ENCODE data around the gene TUBA8.
A peak's percentile ranks its signal among the peaks of the same experiment; 100 is the strongest.

Gene TUBA8

DNA sequence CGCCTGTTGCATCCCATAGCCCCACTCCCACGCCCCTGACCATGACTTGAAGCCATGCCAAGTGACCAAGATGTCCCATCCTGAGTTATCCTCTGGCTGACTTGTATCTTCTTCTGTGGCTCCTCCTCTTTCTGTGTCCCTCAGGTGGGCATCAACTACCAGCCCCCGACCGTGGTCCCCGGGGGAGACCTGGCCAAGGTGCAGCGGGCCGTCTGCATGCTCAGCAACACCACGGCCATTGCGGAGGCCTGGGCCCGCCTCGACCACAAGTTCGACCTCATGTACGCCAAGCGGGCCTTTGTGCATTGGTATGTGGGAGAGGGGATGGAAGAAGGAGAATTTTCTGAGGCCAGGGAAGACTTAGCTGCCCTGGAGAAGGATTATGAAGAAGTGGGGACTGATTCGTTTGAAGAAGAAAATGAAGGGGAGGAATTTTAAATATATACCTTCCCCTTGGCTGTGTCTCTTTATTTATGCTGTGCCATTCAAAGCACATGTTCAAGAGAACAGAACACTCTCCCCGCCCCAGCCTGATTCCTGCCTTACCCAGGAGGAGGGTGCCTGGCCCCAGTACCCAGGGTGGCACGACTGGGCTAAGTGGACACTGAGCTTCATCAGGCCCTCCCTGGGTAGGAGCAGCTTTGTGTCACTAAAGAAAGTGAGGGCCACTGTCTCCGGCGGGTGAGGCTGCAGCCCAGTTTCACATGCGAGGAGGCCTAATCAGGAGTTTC lies 20.3 kb downstream of the TUBA8 start:
- TF ChIP-seq RAD21 (IDR thresholded peaks at IDR 0.05; ENCODE audit: low read depth) (no peak), TAF1 (IDR thresholded peaks at IDR 0.05; ENCODE audit: low read depth) (no peak), TEAD4 (IDR thresholded peaks at IDR 0.05) (no peak), EGR1 (IDR thresholded peaks at IDR 0.05) (no peak)
- TF ChIP-seq, protein P1, sequence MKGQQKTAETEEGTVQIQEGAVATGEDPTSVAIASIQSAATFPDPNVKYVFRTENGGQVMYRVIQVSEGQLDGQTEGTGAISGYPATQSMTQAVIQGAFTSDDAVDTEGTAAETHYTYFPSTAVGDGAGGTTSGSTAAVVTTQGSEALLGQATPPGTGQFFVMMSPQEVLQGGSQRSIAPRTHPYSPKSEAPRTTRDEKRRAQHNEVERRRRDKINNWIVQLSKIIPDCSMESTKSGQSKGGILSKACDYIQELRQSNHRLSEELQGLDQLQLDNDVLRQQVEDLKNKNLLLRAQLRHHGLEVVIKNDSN (IDR thresholded peaks at IDR 0.05) = no peak

- TF ChIP-seq FOXM1 (IDR thresholded peaks at IDR 0.05; ENCODE audit: borderline replicate concordance, low read depth) = no peak
- TF ChIP-seq CREB1 (IDR thresholded peaks at IDR 0.05; ENCODE audit: low read depth) = no peak
- TF ChIP-seq TEAD4 (IDR thresholded peaks at IDR 0.05) = no peak
- no peak for TF ChIP-seq CEBPB (IDR thresholded peaks at IDR 0.05)
- TF ChIP-seq EGR1 (IDR thresholded peaks at IDR 0.05) = no peak
- TF ChIP-seq YY1 (IDR thresholded peaks at IDR 0.05; ENCODE audit: low read depth) = no peak
- TF ChIP-seq, protein P2, sequence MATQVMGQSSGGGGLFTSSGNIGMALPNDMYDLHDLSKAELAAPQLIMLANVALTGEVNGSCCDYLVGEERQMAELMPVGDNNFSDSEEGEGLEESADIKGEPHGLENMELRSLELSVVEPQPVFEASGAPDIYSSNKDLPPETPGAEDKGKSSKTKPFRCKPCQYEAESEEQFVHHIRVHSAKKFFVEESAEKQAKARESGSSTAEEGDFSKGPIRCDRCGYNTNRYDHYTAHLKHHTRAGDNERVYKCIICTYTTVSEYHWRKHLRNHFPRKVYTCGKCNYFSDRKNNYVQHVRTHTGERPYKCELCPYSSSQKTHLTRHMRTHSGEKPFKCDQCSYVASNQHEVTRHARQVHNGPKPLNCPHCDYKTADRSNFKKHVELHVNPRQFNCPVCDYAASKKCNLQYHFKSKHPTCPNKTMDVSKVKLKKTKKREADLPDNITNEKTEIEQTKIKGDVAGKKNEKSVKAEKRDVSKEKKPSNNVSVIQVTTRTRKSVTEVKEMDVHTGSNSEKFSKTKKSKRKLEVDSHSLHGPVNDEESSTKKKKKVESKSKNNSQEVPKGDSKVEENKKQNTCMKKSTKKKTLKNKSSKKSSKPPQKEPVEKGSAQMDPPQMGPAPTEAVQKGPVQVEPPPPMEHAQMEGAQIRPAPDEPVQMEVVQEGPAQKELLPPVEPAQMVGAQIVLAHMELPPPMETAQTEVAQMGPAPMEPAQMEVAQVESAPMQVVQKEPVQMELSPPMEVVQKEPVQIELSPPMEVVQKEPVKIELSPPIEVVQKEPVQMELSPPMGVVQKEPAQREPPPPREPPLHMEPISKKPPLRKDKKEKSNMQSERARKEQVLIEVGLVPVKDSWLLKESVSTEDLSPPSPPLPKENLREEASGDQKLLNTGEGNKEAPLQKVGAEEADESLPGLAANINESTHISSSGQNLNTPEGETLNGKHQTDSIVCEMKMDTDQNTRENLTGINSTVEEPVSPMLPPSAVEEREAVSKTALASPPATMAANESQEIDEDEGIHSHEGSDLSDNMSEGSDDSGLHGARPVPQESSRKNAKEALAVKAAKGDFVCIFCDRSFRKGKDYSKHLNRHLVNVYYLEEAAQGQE (IDR thresholded peaks at IDR 0.05; ENCODE audit: low read depth) = no peak
- TF ChIP-seq, protein P1 (IDR thresholded peaks at IDR 0.05) = no peak
- no peak for TF ChIP-seq TAF1 (IDR thresholded peaks at IDR 0.05; ENCODE audit: low read depth)
- TF ChIP-seq TCF12 (IDR thresholded peaks at IDR 0.05; ENCODE audit: low read depth) = no peak
- TF ChIP-seq, protein P3, sequence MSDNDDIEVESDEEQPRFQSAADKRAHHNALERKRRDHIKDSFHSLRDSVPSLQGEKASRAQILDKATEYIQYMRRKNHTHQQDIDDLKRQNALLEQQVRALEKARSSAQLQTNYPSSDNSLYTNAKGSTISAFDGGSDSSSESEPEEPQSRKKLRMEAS (IDR thresholded peaks at IDR 0.05) = no peak
- no peak for TF ChIP-seq RAD21 (IDR thresholded peaks at IDR 0.05; ENCODE audit: low read depth)
- no peak for TF ChIP-seq ZBTB7A (IDR thresholded peaks at IDR 0.05; ENCODE audit: low read depth)
Observed at GRCh38 chr22:18133452-18133851, 22.8 kb downstream of the TUBA8 start.

DNA sequence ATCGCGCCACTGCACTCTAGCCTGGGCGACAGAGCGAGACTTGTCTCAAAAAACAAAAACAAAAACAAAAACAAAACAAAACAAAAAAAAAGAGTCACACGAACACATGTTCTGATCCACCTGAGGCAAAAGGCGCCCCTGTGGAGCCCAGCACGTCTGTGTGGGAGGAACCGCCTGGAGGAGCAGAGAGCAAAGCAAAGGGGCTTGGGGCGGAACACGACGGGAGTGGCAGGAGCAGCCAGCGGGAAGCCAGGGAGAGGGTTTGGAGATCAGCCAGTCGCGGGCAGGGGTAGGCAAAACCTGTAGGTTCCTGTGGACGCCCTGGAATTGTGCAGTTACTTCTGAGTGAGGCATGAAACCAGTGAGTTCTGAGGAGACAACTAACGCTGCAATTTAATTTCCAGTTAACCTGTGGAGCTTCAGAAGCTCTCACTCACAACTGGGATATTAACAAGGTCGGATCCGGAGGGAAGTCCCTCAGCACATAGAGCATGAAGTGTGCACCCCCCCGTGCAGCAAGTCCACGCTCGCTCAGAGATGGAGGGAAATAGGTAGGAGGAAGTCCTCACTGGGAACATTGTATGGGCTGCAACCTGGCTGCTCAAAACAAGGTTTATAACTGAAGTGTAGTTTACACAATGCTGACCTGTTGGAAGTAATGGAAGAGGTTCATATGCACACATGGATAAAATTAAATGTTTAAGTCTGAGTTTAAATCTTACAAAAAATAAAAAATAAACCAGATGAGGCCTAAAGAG lies 26.1 kb downstream of the TUBA8 start:
- TF ChIP-seq, protein P3 (IDR thresholded peaks at IDR 0.05) = peak; percentile 19; the same call in 1 of the 2 replicates
- TF ChIP-seq EGR1 (IDR thresholded peaks at IDR 0.05) (peak; percentile 73), EP300 (IDR thresholded peaks at IDR 0.05; ENCODE audit: borderline replicate concordance) (0 out of 2 replicates have a peak, but pooled peaks have one; percentile 33), RAD21 (IDR thresholded peaks at IDR 0.05; ENCODE audit: low read depth) (no peak), ZBTB7A (IDR thresholded peaks at IDR 0.05; ENCODE audit: low read depth) (0 out of 2 replicates have a peak, but pooled peaks have one; percentile 42), NFIC (IDR thresholded peaks at IDR 0.05) (peak; percentile 51)

DNA sequence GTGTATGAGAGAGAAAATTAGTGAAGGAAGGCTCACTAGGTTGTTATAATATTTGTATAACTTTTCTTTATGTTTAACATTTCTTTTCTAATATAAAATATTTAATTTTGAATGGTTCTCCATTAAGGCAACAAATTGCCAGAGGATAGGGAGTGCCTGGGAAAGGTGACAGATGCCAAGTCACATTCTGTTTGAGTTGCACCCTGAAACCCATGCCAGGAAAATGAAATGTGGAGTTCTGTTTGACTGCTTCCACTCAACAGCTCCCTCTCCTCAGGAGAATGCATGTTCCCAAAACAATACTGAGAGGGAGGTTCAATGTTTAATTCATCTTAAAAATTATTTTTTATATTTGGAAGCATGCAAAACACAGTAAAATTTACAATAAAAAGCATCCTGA lies 33.5 kb downstream of the TUBA8 start:
- TF ChIP-seq NFIC (IDR thresholded peaks at IDR 0.05) = no peak
- TF ChIP-seq RAD21 (IDR thresholded peaks at IDR 0.05; ENCODE audit: low read depth) = no peak
- no peak for TF ChIP-seq TEAD4 (IDR thresholded peaks at IDR 0.05)
- no peak for TF ChIP-seq EGR1 (IDR thresholded peaks at IDR 0.05)

DNA sequence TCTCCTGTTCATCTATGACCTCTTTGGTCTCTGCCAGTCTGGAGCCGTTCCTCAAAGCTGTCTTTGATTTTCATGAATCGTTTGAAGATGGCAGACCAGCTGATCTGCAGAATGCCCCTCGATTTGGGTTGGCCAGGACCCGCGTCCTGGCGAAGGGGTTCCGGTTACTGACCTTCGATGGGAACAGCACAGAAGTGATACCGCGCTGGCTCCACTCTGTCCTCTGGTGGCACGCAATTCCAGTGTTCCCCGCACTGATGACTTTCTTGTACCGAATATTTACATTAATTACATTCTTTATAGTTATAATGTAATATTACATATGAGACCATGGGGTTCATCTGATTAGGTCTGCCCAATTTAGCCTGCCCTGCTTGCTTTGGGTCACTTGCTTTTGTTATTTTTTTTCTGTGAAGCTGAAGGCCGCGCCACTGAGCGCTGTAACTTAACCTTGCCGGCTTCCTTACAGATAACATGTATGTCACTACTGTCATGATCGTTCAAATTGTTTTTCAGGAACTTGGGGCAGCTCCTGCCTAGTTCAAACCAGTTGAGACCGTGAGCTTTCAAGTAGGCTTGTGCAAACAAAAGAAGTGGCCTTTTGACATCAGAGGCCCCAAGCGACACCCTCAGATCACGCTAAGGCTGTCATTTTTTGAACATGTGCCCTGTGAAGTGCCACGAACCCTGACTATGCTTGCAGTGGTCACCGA lies 35.2 kb downstream of the TUBA8 start:
- TF ChIP-seq EP300 (IDR thresholded peaks at IDR 0.05; ENCODE audit: borderline replicate concordance) (no peak), TCF12 (IDR thresholded peaks at IDR 0.05; ENCODE audit: low read depth) (no peak), CEBPB (IDR thresholded peaks at IDR 0.05) (no peak), ZBTB7A (IDR thresholded peaks at IDR 0.05; ENCODE audit: low read depth) (no peak), NFIC (IDR thresholded peaks at IDR 0.05) (no peak)

DNA sequence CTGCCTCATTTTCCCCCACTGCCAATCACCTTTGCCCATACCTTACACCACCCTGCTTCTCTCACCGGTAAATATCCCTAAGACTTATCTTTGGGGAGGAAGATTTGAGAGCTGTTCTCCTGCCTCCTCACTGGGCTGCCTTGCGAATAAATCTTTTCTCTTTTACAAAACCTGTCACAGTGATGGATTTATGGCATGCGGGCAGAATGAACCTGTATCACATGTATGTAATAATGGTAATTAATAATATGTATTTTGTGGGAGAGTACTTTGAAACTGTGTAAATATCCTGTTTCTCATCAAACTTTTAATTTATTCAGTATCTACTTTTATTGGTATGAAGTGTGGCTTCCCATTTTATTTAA lies 35.8 kb downstream of the TUBA8 start:
- TF ChIP-seq FOXM1 (IDR thresholded peaks at IDR 0.05; ENCODE audit: borderline replicate concordance, low read depth) = no peak
- TF ChIP-seq EGR1 (IDR thresholded peaks at IDR 0.05) = no peak
- TF ChIP-seq, protein P3 (IDR thresholded peaks at IDR 0.05) = no peak
- TF ChIP-seq EP300 (IDR thresholded peaks at IDR 0.05; ENCODE audit: borderline replicate concordance) = no peak
- no peak for TF ChIP-seq TEAD4 (IDR thresholded peaks at IDR 0.05)

DNA sequence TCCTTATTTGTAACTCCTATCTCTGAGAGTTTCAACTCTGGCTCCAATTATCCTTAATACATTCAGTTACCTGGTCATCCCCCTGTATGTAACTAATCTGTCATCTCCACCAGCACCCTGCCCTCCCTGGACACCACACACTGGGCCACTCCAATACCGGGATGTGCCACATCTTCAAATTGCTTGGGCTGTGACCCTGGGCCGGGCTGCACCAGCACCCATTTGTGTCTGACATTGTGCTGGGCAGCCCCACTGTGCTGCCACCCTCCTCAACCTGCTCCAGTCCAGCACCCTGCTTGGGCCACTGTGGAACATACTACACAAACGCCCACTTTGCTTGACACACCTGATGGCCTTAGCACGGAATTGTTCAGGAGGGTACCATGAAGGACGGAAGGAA lies 37.2 kb downstream of the TUBA8 start:
- TF ChIP-seq FOXM1 (IDR thresholded peaks at IDR 0.05; ENCODE audit: borderline replicate concordance, low read depth) = no peak
- TF ChIP-seq NFIC (IDR thresholded peaks at IDR 0.05) = no peak
- no peak for TF ChIP-seq CEBPB (IDR thresholded peaks at IDR 0.05)
- no peak for TF ChIP-seq RAD21 (IDR thresholded peaks at IDR 0.05; ENCODE audit: low read depth)
- TF ChIP-seq, protein P1 (IDR thresholded peaks at IDR 0.05) = no peak
- TF ChIP-seq ZBTB7A (IDR thresholded peaks at IDR 0.05; ENCODE audit: low read depth) = no peak
- TF ChIP-seq TAF1 (IDR thresholded peaks at IDR 0.05; ENCODE audit: low read depth) = no peak
- TF ChIP-seq TCF12 (IDR thresholded peaks at IDR 0.05; ENCODE audit: low read depth) = no peak
- TF ChIP-seq TEAD4 (IDR thresholded peaks at IDR 0.05) = no peak
- TF ChIP-seq, protein P2 (IDR thresholded peaks at IDR 0.05; ENCODE audit: low read depth) = no peak
- no peak for TF ChIP-seq EGR1 (IDR thresholded peaks at IDR 0.05)
